Mesangial cell (primary cell): ENCODE results near the gene C1orf159. TPM values are rescaled to one million over a fixed set of nuclear protein-coding genes. Genes with fewer than 3 reads are reported as not detected.

ENCODE experiments used
- total RNA-seq: library from RNA; depleted of rRNA; stranded (reverse); fragments of >200 nt; gene quantifications from 2 replicates; pipeline ENCODE4 v1.2.3, GENCODE V29; 2015

C1orf159 gene
- 15.5 and 25.9 TPM in 2 replicates for total RNA-seq

DNA sequence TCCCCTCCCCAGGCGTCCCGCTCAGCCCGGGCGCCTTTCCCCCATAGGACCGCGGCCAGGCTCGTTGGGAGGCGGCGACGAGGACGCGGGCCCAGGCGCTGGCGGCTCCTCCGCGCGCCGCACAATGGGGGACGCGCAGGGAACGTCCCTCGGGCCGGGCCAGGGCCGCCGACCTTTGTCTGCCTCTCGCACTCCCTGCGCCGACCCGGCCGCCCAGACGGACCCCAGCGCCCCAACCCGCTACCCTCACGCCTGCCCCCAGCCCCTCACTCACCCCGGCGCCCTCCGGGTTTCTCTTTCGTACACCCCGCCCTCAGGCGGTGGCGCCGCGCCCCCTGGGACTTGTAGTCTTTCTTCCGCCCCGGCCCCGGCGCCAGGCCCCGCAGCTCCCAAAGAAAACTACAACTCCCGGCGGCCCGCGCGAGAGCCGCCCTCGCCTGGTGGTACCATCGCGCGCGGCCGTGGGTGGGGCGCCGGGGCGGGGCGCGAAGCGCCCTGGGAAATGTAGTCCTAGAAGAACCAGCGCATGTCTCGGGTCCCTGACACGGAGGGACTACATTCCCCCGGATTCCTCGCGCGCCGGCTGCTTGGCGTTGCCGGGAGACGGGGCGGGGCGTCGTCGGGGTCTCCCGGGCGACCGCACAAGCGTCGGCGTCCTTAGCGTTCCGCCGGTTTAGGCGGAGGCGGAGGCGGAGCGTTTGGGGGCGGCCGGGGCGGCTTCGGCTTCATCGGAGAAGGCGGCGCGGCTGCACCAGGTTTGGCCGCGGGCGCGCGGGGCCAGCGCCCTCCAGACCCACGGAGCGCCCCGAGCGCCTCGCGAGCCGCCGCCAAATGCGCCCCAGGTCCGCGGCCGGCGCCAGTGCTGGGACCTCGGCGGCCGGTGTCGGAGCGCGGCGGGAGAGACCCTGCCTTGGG lies at the start of gene C1orf159:
C1orf159 (minus strand) TSS at position 304 of the 915 bp plus-strand sequence. CDS start 24,546 bp downstream, outside the sequence.

DNA sequence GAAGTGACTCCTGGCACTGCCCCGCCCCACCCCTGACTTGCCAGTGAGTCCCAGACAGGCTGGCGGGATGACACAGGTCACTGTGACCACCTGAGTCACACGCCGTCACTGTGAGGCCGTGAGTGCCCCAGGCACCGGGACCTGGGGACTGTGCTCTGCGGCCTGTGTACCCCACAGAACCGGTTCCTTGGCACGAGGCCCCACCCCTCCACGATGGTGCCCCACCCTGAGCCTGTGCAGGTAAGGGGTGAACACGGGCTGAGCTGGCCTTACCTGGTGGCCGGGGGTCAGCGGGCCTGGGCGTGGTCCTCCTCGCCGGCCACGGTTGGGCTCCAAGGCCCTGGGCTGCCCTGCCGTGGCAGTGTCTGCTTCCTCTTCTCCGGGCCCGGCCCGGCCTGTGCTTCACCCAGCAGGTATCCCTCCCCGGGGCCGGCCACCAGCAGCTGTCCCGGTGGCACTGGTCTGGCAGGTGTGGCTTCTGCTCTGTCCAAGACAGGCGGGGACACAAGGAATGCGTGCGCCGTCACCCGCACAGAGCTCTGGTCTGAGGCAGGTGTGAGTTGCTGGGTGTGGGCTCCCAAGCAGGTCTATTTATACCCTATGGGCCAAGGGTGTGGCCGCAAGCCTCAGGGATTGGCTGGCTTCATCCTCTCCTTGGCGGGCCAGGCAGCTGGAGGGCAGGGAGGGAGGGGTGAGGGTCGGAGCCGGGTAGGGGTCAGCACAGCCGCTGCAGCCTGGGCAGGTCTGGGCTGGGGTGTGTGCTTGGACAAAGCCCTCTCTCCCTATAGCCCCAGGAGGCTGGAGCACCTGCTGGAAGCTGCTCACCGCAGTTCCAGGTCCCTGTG lies 41.9 kb downstream of the C1orf159 start, which contains the start of gene RNF223:
RNF223 (minus strand) TSS at position 564 of the 845 bp plus-strand sequence. CDS start 1,740 bp downstream, outside the sequence.

Other genes with a start within 250 kb of the C1orf159 start
- gene SAMD11, start 192.2 kb downstream of the C1orf159 start, total RNA-seq: 3.4 and 58.4 TPM in 2 replicates
- 62.0 and 110 TPM in 2 replicates for gene NOC2L, start 156.8 kb downstream of the C1orf159 start, total RNA-seq
- gene KLHL17, start 155.5 kb downstream of the C1orf159 start, total RNA-seq: 12.5 and 14.7 TPM in 2 replicates
- gene PLEKHN1, start 149.6 kb downstream of the C1orf159 start, total RNA-seq: 4.8 and 5.5 TPM in 2 replicates
- not detected in 2 replicates for gene PERM1, start 134.0 kb downstream of the C1orf159 start, total RNA-seq
- 51.7 and 85.1 TPM in 2 replicates for gene HES4, start 116.0 kb downstream of the C1orf159 start, total RNA-seq
- 48.7 and 68.0 TPM in 2 replicates for gene ISG15, start 102.6 kb downstream of the C1orf159 start, total RNA-seq
- 391 and 723 TPM in 2 replicates for gene AGRN, start 96.0 kb downstream of the C1orf159 start, total RNA-seq
- 0.51 TPM in 1 of 2 replicates, not detected in the other for gene RNF223, start 41.8 kb downstream of the C1orf159 start, total RNA-seq
- not detected in 2 replicates for gene TTLL10, start 57.8 kb upstream of the C1orf159 start, total RNA-seq
- gene TNFRSF18, start 90.5 kb upstream of the C1orf159 start, total RNA-seq: 5.1 and 35.4 TPM in 2 replicates
- gene TNFRSF4, start 98.1 kb upstream of the C1orf159 start, total RNA-seq: 1.8 and 3.4 TPM in 2 replicates
- gene SDF4, start 115.9 kb upstream of the C1orf159 start, total RNA-seq: 154 and 222 TPM in 2 replicates
- 32.6 and 41.5 TPM in 2 replicates for gene B3GALT6, start 116.1 kb upstream of the C1orf159 start, total RNA-seq
- gene C1QTNF12, start 130.6 kb upstream of the C1orf159 start, total RNA-seq: 1.3 and 8.0 TPM in 2 replicates
- gene UBE2J2, start 157.8 kb upstream of the C1orf159 start, total RNA-seq: 70.2 and 91.9 TPM in 2 replicates
- 0.33 and 2.3 TPM in 2 replicates for gene SCNN1D, start 164.3 kb upstream of the C1orf159 start, total RNA-seq
- gene ACAP3, start 191.8 kb upstream of the C1orf159 start, total RNA-seq: 33.6 and 49.2 TPM in 2 replicates
- 51.6 and 68.0 TPM in 2 replicates for gene PUSL1, start 192.5 kb upstream of the C1orf159 start, total RNA-seq
- 114 and 130 TPM in 2 replicates for gene INTS11, start 208.6 kb upstream of the C1orf159 start, total RNA-seq
- 38.5 and 46.4 TPM in 2 replicates for gene CPTP, start 208.7 kb upstream of the C1orf159 start, total RNA-seq
- gene TAS1R3, start 215.2 kb upstream of the C1orf159 start, total RNA-seq: not detected in 2 replicates
- gene DVL1, start 233.3 kb upstream of the C1orf159 start, total RNA-seq: 78.8 and 134 TPM in 2 replicates
- gene MXRA8, start 242.5 kb upstream of the C1orf159 start, total RNA-seq: 154 and 651 TPM in 2 replicates